ENCODE data around the gene HTR6.

The HTR6 gene

DNA sequence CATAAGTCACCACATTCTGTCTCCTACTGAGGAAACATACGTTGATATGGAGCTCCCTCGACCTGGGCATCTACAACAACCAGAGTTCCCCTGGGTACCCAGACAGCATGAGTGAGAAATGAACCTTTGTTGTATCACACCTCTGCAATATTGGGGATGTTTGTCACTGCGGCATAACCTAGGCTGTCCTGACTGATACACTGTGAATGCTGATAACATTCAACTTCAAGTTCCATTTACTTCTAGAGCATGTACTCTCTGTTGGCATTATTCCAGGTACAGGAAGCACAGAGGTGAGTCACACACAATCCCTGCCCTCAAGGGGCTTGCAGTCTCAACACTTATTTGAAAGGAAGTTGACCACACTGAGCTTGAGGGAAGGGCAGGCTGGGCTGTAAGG is 65.6 kb downstream of the HTR6 start:
- DNase-seq, result no peak
